ENCODE results near the gene TAS2R31.

DNA sequence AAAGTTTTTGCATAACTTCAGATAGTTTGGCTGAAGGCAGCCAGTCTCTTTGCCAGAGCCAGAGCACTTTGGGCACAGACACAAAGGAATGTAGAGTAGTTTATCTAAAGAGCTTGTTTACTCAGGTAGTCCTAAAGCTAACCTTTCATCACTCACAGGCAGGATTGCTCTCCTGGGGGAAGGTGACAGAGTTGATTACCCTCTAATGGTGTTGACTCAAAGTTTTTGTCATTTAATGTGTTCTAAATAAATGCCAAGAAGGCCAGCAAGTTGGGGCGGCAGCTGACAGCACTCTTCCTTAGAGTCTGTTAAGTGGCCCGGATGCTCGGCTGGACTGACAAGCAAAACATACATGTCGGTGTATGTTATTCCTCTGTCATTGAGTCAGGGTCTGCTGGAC is 40.2 kb upstream of the TAS2R31 start:
- TF ChIP-seq, protein P1, sequence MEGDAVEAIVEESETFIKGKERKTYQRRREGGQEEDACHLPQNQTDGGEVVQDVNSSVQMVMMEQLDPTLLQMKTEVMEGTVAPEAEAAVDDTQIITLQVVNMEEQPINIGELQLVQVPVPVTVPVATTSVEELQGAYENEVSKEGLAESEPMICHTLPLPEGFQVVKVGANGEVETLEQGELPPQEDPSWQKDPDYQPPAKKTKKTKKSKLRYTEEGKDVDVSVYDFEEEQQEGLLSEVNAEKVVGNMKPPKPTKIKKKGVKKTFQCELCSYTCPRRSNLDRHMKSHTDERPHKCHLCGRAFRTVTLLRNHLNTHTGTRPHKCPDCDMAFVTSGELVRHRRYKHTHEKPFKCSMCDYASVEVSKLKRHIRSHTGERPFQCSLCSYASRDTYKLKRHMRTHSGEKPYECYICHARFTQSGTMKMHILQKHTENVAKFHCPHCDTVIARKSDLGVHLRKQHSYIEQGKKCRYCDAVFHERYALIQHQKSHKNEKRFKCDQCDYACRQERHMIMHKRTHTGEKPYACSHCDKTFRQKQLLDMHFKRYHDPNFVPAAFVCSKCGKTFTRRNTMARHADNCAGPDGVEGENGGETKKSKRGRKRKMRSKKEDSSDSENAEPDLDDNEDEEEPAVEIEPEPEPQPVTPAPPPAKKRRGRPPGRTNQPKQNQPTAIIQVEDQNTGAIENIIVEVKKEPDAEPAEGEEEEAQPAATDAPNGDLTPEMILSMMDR (conservative IDR thresholded peaks at IDR 0.05), result no peak
- TF ChIP-seq EZH2 (IDR thresholded peaks at IDR 0.05; ENCODE audit: low read depth), result no peak

All from PC-9 (cell line).